Spleen (tissue), 3 donors: ENCODE data around the gene EVI5L.

Experiments used
- POLR2A ChIP-seq, 3 donors: fragments of 450-650 bp; IDR thresholded peaks; one replicate each; pipeline ENCODE4 v1.5.1; 2017; ENCODE audit warnings: antibody characterized with exemption in 3 of 3, mild to moderate bottlenecking in 1 of 3
- POLR2AphosphoS5 ChIP-seq, 3 donors: sonication (generic); formaldehyde crosslinking; IDR thresholded peaks; one replicate each; pipeline ENCODE4 v1.5.1; 2017; ENCODE audit warnings: antibody characterized with exemption in 3 of 3

DNA sequence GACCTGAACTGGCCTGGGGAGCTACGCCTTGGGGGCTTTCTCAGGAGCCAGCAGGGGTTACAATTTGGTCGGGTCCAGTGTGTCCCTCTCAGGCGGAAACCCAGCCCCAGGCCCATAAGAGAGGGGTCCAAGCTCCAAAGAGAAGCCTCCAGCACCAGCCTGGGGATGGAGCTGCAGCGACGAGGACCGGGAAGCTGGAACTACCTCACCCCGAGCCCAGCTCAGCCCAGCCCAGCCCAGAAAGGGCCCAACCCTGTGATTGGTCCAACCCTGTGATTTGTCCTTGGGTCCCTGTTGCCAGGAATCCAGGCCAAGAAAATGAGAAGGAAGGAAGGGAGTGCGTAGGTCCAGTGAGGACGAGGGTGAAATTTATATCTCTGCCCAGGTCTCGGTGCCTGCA, 42.9 kb upstream of the EVI5L start:
- TF ChIP-seq POLR2AphosphoS5 (IDR thresholded peaks at IDR 0.05), result peak in 1 of 3 donors; percentile 37
- no peak for TF ChIP-seq POLR2A (IDR thresholded peaks at IDR 0.05)
